Endothelial cell of umbilical vein (primary cell): ENCODE data around the gene SLC9A9. TPM values are rescaled to one million over a fixed set of nuclear protein-coding genes. Genes with fewer than 3 reads are reported as not detected.
"Not testable (repeated sequence)": the region's sequence is repeated elsewhere in the genome, so short reads cannot be mapped to it uniquely, and the experiment has no call there.

Experiments
- BruUV-seq: library from RNA; stranded (reverse); fragments of 400-500 nt; replicated peaks from 2 replicates; lab custom pipeline; 2021; lab: Mats Ljungman, UMichigan
- CTCF ChIA-PET: fragments of 300-600, 350-600 bp; sonication (Branson Sonifier 250); formaldehyde crosslinking; loops from one replicate; lab custom pipeline; 2021; ENCODE audit warnings: antibody characterized with exemption, inconsistent platforms; lab: Charles Lee
- POLR2A ChIA-PET: fragments of 300-600, 350-600 bp; sonication (Branson Sonifier 250); formaldehyde crosslinking; loops from one replicate; lab custom pipeline; 2021; ENCODE audit warnings: antibody characterized with exemption, inconsistent platforms; lab: Charles Lee
- DNase-seq: peaks from one replicate; pipeline ENCODE4 v3.0.0-alpha.2; 2011; ENCODE audit warnings: low read depth, low spot score
- FAIRE-seq: peaks from 2 replicates; lab custom pipeline; 2011; peaks lifted over from hg19 to GRCh38; lab: Jason Lieb, UNC
- H2AFZ ChIP-seq: 2 replicates; pipeline ENCODE4 v1.6.0; 2012; ENCODE audit warnings: low read depth, low read length, control low read depth, inconsistent platforms
- H3K27ac ChIP-seq: 2 replicates; pipeline ENCODE4 v1.5.1; 2011; ENCODE audit warnings: low read depth, mild to moderate bottlenecking, control low read depth, low read length, moderate library complexity; ENCODE audit not compliant: insufficient read depth
- H3K27me3 ChIP-seq, 2 experiments: 2 replicates each; pipeline versions ENCODE4 v1.6.0 to v1.6.1; 2011; ENCODE audit warnings: low read length in 2 of 2, mixed read lengths in 1 of 2; ENCODE audit not compliant: control insufficient read depth in 2 of 2, insufficient read depth in 2 of 2
- H3K36me3 ChIP-seq, 2 experiments: 2 replicates in 1 of 2; 3 replicates in 1 of 2; pipeline ENCODE4 v1.5.1; 2011; ENCODE audit warnings: low read length in 2 of 2, mild to moderate bottlenecking in 1 of 2, moderate library complexity in 1 of 2; ENCODE audit not compliant: control insufficient read depth in 2 of 2, insufficient read depth in 2 of 2; ENCODE audit errors: extremely low read depth in 1 of 2
- H3K4me1 ChIP-seq: 3 replicates; pipeline ENCODE4 v1.5.1; 2011; ENCODE audit warnings: mild to moderate bottlenecking, low read length; ENCODE audit not compliant: control insufficient read depth, insufficient read depth; ENCODE audit errors: extremely low read depth
- H3K4me2 ChIP-seq: 2 replicates; pipeline ENCODE4 v1.6.1; 2011; ENCODE audit warnings: low read length, control low read depth, mixed read lengths; ENCODE audit not compliant: insufficient read depth
- H3K4me3 ChIP-seq, 3 experiments: fragments of 200-600 bp in 1 of 3; sonication (generic), shearing (Covaris generic) in 1 of 3; replicated peaks in 1 of 3; 2 replicates each; pipeline ENCODE4 v1.5.1; 2011 to 2016; ENCODE audit warnings: control low read depth in 3 of 3, low read length in 3 of 3, mild to moderate bottlenecking in 2 of 3, inconsistent platforms in 1 of 3, low read depth in 1 of 3, moderate library complexity in 1 of 3; ENCODE audit not compliant: insufficient read depth in 1 of 3
- H3K79me2 ChIP-seq: 2 replicates; pipeline ENCODE4 v1.6.0; 2012; ENCODE audit warnings: low read length, inconsistent platforms; ENCODE audit not compliant: control insufficient read depth, insufficient read depth
- H3K9ac ChIP-seq: replicated peaks from 2 replicates; pipeline ENCODE3; 2011; ENCODE audit warnings: low read length, control low read depth; ENCODE audit not compliant: insufficient read depth; ENCODE audit errors: extremely low read depth
- H3K9me1 ChIP-seq: replicated peaks from 3 replicates; pipeline ENCODE4 v1.6.0; 2011; ENCODE audit warnings: mild to moderate bottlenecking, low read length; ENCODE audit not compliant: control insufficient read depth, insufficient read depth; ENCODE audit errors: extremely low read depth
- H3K9me3 ChIP-seq: replicated peaks from 2 replicates; pipeline ENCODE4 v1.5.1; 2012; ENCODE audit warnings: low read length, inconsistent platforms; ENCODE audit not compliant: control insufficient read depth, insufficient read depth
- H4K20me1 ChIP-seq: replicated peaks from 2 replicates; pipeline ENCODE3; 2011; ENCODE audit warnings: mild to moderate bottlenecking, low read length; ENCODE audit not compliant: control insufficient read depth, insufficient read depth; ENCODE audit errors: extremely low read depth
- GATA2 ChIP-seq: IDR thresholded peaks from 2 replicates; pipeline ENCODE4 v1.7.0; 2011; ENCODE audit warnings: low read depth, mild to moderate bottlenecking, moderate library complexity, mixed read lengths, low read length; ENCODE audit not compliant: insufficient read length, insufficient read depth
- JUN ChIP-seq: IDR thresholded peaks from 2 replicates; pipeline ENCODE4 v1.6.1; 2011; ENCODE audit warnings: borderline replicate concordance, low read depth; ENCODE audit not compliant: insufficient read length, insufficient read depth
- MYC ChIP-seq: IDR thresholded peaks from one replicate; pipeline ENCODE4 v1.6.1; 2011; ENCODE audit warnings: mild to moderate bottlenecking, low read depth, low read length
- dilution Hi-C: fragments of 300-500 bp; cut with MboI; formaldehyde crosslinking; loops from one replicate; pipeline ENCODE4 v1.15.0; 2019; ENCODE audit warnings: low sequenced_read_pairs; ENCODE audit not compliant: extremely low pct_ligation_motif_present
- intact Hi-C: fragments of 100-400 bp; cut with micrococcal nuclease; formaldehyde crosslinking; loops from one replicate; pipeline ENCODE4 v1.10.0; 2022
- polyA plus RNA-seq, 4 experiments: library from polyadenylated mRNA; depleted of rRNA in 3 of 4; stranded (reverse) in 3 of 4; unstranded in 1 of 4; fragments of >200 nt; gene quantifications; 2 replicates each; pipeline versions ENCODE4 v1.2.1 to v1.2.3, GENCODE V29; 2011 to 2012; ENCODE audit warnings: missing spikeins in 1 of 4
- total RNA-seq: library from RNA; stranded (reverse); gene quantifications from 2 replicates; pipeline ENCODE4 v1.2.3, GENCODE V29; 2021
- TF ChIP-seq, protein P1 (sequence below): IDR thresholded peaks from 2 replicates; pipeline ENCODE4 v1.6.1; 2011; ENCODE audit not compliant: insufficient read depth, insufficient read length

The SLC9A9 gene
- total and polyA plus RNA-seq, 2 donors (not counting 3 experiments of a cell fraction or from before 2014, with no cell fraction given) = 1.5 to 1.8 TPM

DNA sequence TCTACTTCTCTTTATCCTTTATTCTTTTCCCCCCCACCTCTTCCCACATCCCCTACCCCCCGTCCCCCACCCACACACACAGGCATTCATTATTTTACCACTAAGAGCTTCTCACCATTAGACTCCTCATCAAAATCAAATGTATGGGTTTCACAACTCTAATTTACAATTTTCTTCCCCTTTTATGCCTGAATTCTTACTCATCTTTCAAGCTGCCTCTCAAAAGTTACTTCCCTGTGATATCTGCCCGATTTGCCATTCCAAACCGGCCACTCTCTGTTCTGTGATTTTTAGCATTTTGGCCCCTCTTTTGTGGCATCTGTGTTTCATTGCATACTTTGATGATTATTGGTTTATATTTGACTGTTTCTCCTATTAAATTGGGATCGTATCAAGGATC, 42.2 kb downstream of the SLC9A9 start:
- BruUV-seq = no TSS peak
- H3K79me2 ChIP-seq = no peaks in the 10 kb centered on the region
- no peak overlapping the region for H3K27ac ChIP-seq
- H3K9ac ChIP-seq = no peak overlapping the region
- POLR2A ChIA-PET = no interaction called here
- FAIRE-seq = no peak
- dilution Hi-C loops = no loop called here
- no peak overlapping the region for H2AFZ ChIP-seq
- no peaks in the 10 kb centered on the region for H3K36me3 ChIP-seq
- CTCF ChIA-PET = no interaction called here
- H3K9me1 ChIP-seq = no peaks in the 10 kb centered on the region
- no peak for DNase-seq
- H3K4me2 ChIP-seq = no peak overlapping the region
- H3K4me1 ChIP-seq = no peaks in the 10 kb centered on the region
- no peaks in the 10 kb centered on the region for H4K20me1 ChIP-seq
- no peak overlapping the region for H3K4me3 ChIP-seq
- no peaks in the 10 kb centered on the region for H3K9me3 ChIP-seq
- TF ChIP-seq, protein P1, sequence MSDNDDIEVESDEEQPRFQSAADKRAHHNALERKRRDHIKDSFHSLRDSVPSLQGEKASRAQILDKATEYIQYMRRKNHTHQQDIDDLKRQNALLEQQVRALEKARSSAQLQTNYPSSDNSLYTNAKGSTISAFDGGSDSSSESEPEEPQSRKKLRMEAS = no peak
- no peak for TF ChIP-seq GATA2
- TF ChIP-seq JUN = no peak
- no peak for TF ChIP-seq MYC
- intact Hi-C loops = no loop called here
- no peaks in the 10 kb centered on the region for H3K27me3 ChIP-seq

DNA sequence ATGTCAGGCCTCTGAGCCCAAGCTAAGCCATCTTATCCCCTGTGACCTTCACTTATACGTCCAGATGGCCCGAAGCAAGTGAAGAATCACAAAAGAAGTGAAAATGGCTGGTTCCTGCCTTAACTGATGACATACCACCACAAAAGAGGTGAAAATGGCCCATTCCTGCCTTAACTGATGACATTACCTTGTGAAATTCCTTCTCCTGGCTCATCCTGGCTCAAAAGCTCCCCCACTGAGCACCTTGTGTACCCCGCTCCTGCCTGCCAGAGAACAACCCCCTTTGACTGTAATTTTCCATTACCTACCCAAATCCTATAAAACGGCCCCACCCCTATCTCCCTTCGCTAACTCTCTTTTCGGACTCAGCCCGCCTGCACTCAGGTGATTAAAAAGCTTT, 42.8 kb downstream of the SLC9A9 start:
- H3K79me2 ChIP-seq, H3K4me2 ChIP-seq, CTCF ChIA-PET, DNase-seq, FAIRE-seq, H4K20me1 ChIP-seq, H3K4me1 ChIP-seq, POLR2A ChIA-PET, H3K27ac ChIP-seq, H3K27me3 ChIP-seq, H3K4me3 ChIP-seq, H3K9me3 ChIP-seq, H3K9ac ChIP-seq, BruUV-seq, dilution Hi-C loops, H3K9me1 ChIP-seq, intact Hi-C loops, H3K36me3 ChIP-seq, H2AFZ ChIP-seq: not testable (repeated sequence)

- intact Hi-C loops, dilution Hi-C loops, H3K4me2 ChIP-seq, H2AFZ ChIP-seq, H3K9me3 ChIP-seq, H4K20me1 ChIP-seq, H3K9me1 ChIP-seq, H3K4me3 ChIP-seq, BruUV-seq, DNase-seq, POLR2A ChIA-PET, CTCF ChIA-PET, H3K27me3 ChIP-seq, H3K36me3 ChIP-seq, FAIRE-seq, H3K4me1 ChIP-seq, H3K27ac ChIP-seq, H3K9ac ChIP-seq, H3K79me2 ChIP-seq: not testable (repeated sequence)
Observed at GRCh38 chr3:143801046-143801445, 47.2 kb downstream of the SLC9A9 start.

DNA sequence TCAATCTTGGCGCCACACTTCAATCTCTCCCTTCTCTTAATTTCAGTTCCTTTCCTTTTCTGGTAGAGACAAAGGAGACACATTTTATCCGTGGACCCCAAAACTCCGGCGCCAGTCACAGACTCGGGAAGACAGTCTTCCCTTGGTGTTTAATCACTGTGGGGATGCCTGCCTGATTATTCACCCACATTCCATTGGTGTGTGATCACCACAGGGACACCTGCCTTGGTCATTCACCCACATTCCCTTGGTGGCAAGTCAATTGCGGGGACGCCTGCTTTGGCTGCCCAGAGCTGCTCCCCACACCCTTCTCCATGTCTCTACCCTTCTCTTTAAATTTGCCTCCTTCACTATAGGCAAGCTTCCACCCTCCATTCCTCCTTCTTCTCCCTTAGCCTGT, 50.1 kb downstream of the SLC9A9 start:
- H3K9ac ChIP-seq, CTCF ChIA-PET, H4K20me1 ChIP-seq, H3K36me3 ChIP-seq, H3K4me3 ChIP-seq, H3K9me1 ChIP-seq, H3K27me3 ChIP-seq, H3K4me2 ChIP-seq, H3K9me3 ChIP-seq, DNase-seq, BruUV-seq, FAIRE-seq, dilution Hi-C loops, H3K27ac ChIP-seq, H3K79me2 ChIP-seq, H3K4me1 ChIP-seq, H2AFZ ChIP-seq, POLR2A ChIA-PET: not testable (repeated sequence)
- intact Hi-C loops = loop anchor here (5.0 kb wide), 1 partner anchor 154 kb away; no protein-coding TSS in a partner anchor
